G401 (cell line): ENCODE data around the gene ADAMTS16. TPM values are rescaled to one million over a fixed set of nuclear protein-coding genes. Genes with fewer than 3 reads are reported as not detected.

Experiments
- DNase-seq: peaks from one replicate; pipeline ENCODE4 v3.0.0-alpha.2; 2015; ENCODE audit warnings: low spot score
- in situ Hi-C: cut with HindIII; loops from 2 replicates; pipeline ENCODE4 v1.10.0; 2016; ENCODE audit warnings: low sequenced_read_pairs, mixed read lengths
- total RNA-seq: library from RNA; depleted of rRNA; stranded (reverse); fragments of >200 nt; shearing (Covaris generic); gene quantifications from 2 replicates; pipeline ENCODE4 v1.2.3, GENCODE V29; 2014

ADAMTS16 gene
- total RNA-seq, 1 experiment from 2014 or later = not detected

GRCh38 chr5:5326115-5326758, 186.1 kb downstream of the ADAMTS16 start:
- in situ Hi-C loops = no loop called here
- DNase-seq = no peak

GRCh38 chr5:5327126-5327525, 187.0 kb downstream of the ADAMTS16 start:
- in situ Hi-C loops = no loop called here

GRCh38 chr5:5330728-5331452, 190.8 kb downstream of the ADAMTS16 start:
- in situ Hi-C loops = no loop called here
- DNase-seq = no peak

More at GRCh38 chr5:5327126-5327525, 187.0 kb downstream of the ADAMTS16 start:
- no peak for DNase-seq

- in situ Hi-C loops = no loop called here
- DNase-seq = peak; percentile 40
These were observed 191.7 kb downstream of the ADAMTS16 start for GRCh38 chr5:5331848-5332247.

- in situ Hi-C loops = no loop called here
- no peak for DNase-seq
These were observed 192.2 kb downstream of the ADAMTS16 start for GRCh38 chr5:5332287-5332686.

GRCh38 chr5:5335107-5335506, 195.0 kb downstream of the ADAMTS16 start:
- DNase-seq = no peak
- in situ Hi-C loops = no loop called here

- DNase-seq = no peak
- in situ Hi-C loops = no loop called here
These were observed 195.7 kb downstream of the ADAMTS16 start for GRCh38 chr5:5335700-5336264.

GRCh38 chr5:5339257-5339656, 199.1 kb downstream of the ADAMTS16 start:
- in situ Hi-C loops = no loop called here
- DNase-seq = no peak

- in situ Hi-C loops = no loop called here
- DNase-seq = no peak
These were observed 200.1 kb downstream of the ADAMTS16 start for GRCh38 chr5:5340206-5340729.

GRCh38 chr5:5341531-5342292, 201.6 kb downstream of the ADAMTS16 start:
- in situ Hi-C loops = no loop called here
- DNase-seq = no peak

- in situ Hi-C loops = no loop called here
- no peak for DNase-seq
These were observed 202.7 kb downstream of the ADAMTS16 start for GRCh38 chr5:5342784-5343183.

- no peak for DNase-seq
- in situ Hi-C loops = no loop called here
These were observed 203.4 kb downstream of the ADAMTS16 start for GRCh38 chr5:5343568-5343967.

- in situ Hi-C loops = no loop called here
- peak; percentile 25 for DNase-seq
These were observed 204.0 kb downstream of the ADAMTS16 start for GRCh38 chr5:5344051-5344571.

- peak; percentile 29 for DNase-seq
- in situ Hi-C loops = no loop called here
These were observed 204.5 kb downstream of the ADAMTS16 start for GRCh38 chr5:5344606-5345005.

GRCh38 chr5:5347442-5347841, 207.3 kb downstream of the ADAMTS16 start:
- peak; percentile 20 for DNase-seq
- in situ Hi-C loops = no loop called here

GRCh38 chr5:5348135-5348534, 208.0 kb downstream of the ADAMTS16 start:
- peak; percentile 92 for DNase-seq
- in situ Hi-C loops = no loop called here

GRCh38 chr5:5348576-5348975, 208.4 kb downstream of the ADAMTS16 start:
- in situ Hi-C loops = no loop called here
- peak; percentile 85 for DNase-seq

GRCh38 chr5:5350101-5350500, 210.0 kb downstream of the ADAMTS16 start:
- no peak for DNase-seq
- in situ Hi-C loops = no loop called here

- no peak for DNase-seq
- in situ Hi-C loops = no loop called here
These were observed 211.3 kb downstream of the ADAMTS16 start for GRCh38 chr5:5351288-5351979.
